Thyroid gland (tissue), 4 donors: ENCODE data around the gene OR2G6.

Experiments
- POLR2A ChIP-seq, 2 donors: fragments of 450-650 bp; IDR thresholded peaks; one replicate each; pipeline ENCODE4 v1.6.1; 2017; ENCODE audit warnings: antibody characterized with exemption in 2 of 2, mild to moderate bottlenecking in 2 of 2, moderate library complexity in 1 of 2
- TF ChIP-seq, protein P1 (sequence below), 6 experiments: fragments of 200-600 bp in 3 of 6; fragments of 450-650 bp in 3 of 6; sonication (generic) in 3 of 6; IDR thresholded peaks; one replicate each; pipeline ENCODE4 v1.5.1; 2016 to 2019; ENCODE audit warnings: antibody characterized with exemption in 6 of 6, mild to moderate bottlenecking in 2 of 6, inconsistent platforms in 1 of 6, moderate library complexity in 1 of 6

DNA sequence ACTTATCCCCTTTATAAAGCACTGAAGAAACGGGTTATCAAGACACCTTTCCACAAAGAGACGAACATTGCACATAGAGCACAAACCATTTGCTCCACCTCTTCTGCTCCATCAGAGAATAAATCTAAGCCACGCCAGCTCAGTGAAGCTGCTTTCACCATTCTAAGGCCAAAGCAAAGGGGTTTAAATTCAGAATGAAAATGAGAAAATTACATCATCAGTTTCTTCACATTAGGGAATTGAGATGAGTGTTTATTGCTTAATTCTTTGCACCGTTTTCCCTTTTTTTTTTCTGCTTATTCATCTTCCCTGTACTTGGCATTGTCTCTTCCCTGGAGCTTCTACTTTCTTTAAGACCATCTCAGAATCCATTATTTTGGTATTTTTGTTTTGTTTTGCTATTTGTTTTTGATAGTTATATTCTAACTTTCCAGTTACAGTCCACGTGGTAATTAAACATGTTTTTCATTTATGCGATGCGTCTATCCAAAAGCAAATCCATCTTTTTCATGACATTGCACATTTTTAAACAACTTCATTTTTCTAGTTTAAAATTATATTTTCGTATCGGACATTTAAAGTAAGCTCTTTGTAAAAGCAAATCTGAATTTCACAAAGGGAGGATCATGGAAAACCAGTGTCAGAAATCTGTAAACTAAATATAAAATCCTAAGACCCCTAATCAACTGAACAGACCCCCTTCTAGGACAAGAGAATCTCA is 68.5 kb downstream of the OR2G6 start:
- no peak for TF ChIP-seq POLR2A (IDR thresholded peaks at IDR 0.05)
- TF ChIP-seq, protein P1, sequence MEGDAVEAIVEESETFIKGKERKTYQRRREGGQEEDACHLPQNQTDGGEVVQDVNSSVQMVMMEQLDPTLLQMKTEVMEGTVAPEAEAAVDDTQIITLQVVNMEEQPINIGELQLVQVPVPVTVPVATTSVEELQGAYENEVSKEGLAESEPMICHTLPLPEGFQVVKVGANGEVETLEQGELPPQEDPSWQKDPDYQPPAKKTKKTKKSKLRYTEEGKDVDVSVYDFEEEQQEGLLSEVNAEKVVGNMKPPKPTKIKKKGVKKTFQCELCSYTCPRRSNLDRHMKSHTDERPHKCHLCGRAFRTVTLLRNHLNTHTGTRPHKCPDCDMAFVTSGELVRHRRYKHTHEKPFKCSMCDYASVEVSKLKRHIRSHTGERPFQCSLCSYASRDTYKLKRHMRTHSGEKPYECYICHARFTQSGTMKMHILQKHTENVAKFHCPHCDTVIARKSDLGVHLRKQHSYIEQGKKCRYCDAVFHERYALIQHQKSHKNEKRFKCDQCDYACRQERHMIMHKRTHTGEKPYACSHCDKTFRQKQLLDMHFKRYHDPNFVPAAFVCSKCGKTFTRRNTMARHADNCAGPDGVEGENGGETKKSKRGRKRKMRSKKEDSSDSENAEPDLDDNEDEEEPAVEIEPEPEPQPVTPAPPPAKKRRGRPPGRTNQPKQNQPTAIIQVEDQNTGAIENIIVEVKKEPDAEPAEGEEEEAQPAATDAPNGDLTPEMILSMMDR (IDR thresholded peaks at IDR 0.05): no peak
